Measurements from ENCODE around the gene EEPD1.

Gene EEPD1

DNA sequence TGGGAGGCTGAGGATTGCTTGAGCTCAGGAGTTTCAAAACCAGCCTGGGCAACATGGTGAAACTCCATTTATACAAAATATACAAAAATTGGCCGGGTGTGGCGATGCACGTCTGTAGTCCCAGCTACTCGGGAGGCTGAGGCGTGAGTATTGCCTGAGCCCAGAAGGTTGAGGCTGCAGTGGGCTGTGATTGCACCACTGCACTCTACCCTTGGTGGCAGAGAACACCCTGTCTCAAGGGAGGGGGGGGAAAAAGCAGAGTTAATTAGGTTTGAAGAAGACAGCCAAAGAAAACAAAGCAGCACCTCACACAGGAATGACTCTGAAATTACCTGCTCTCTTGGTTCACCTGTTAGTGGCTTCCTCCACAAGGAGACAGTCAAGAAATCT is 110.0 kb downstream of the EEPD1 start:
- no peak for DNase-seq

DNA sequence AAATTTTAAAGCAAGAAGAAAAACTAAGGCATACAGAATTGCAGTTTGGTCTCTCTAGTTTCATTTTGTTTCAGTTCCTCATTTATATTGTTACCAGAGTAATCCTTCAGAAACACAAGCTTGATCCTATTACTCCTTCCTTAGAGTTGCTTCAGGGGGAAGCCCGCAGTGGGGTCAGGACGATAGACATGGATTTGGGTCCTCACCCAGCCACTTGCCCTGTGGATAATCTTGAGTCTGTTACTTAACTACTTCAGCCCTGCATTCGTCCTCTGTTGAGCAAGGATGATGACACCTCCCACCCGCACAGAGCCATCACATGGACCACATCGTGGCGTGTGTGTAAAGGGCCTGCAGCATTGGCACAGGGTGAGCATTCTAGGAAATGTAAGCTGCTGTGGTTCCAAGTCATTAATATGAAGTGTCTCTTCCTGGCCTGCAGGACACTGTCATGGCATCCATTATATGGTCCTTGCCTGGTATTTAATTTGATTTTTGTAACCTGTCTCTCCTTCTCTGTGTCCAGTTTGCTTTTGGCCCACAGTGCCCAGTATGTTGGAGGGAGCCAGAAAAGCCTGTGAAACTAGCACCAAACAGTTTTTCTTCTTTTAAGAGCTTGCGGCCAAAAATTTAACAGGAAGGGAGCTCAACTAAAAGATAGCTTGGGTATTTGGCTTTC is 111.2 kb downstream of the EEPD1 start:
- no peak for DNase-seq

DNA sequence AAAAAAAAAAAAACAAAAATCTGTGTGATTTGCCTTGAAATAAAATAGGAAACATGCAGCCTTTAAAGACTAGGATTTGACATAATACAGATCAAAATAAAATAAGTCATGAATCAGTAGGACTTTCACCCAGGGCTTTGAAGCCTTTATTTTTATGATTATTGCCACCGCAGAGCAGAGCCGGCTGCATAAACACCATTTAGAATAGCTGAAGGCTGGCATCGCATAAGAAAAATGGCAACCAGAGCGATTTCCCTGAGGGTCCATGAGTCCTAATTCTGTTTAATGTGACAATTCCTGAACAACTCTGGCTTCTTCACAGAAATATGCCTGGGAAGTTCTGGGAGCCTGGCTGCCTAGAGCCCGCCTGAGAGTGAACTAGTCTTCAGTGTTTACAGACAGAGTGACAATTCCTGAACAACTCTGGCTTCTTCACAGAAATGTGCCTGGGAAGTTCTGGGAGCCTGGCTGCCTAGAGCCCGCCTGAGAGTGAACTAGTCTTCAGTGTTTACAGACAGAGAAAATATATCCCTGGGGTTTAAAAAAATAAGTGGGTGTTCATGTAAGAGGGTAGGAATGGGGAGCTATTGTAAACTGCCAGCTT is 112.0 kb downstream of the EEPD1 start:
- no peak for DNase-seq

DNA sequence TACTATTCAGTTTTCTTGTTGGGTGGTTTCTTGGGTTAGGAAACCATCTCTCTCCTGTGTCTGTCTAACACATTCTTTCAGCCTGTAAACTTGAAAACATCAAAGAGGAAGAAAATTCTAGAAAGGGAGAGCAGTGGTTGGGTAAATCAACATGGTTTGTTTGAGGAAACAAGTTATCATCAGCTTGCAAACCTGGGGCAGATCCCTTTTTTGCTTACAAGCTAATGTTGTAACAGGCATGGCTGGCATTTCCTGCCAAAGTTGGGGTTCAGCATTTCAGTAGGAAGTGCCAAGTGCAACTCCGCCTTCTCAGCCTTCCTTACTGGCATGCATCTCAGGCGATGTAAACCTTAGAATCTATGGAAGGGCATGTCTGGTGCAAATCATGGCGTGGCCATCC is 112.6 kb downstream of the EEPD1 start:
- no peak for DNase-seq

DNA sequence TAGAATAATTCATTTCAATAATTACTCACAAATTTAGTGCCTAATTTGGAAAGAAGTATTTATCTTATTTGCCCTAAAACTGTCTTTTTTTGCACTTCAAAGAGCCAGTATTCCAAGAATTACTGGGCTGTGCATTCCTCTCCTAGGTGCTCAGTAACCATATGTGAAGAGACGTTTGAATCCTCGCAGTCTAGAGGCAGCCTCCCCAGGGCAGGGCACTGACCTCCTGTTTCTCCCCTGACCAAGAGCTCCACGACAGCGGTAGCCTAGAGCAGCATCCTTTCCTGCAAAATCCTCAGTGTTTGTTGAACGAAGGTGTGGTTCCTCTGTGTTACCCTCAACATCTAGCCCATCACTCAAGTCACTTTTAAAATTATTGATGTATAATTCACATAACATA is 113.1 kb downstream of the EEPD1 start:
- DNase-seq, result no peak

DNA sequence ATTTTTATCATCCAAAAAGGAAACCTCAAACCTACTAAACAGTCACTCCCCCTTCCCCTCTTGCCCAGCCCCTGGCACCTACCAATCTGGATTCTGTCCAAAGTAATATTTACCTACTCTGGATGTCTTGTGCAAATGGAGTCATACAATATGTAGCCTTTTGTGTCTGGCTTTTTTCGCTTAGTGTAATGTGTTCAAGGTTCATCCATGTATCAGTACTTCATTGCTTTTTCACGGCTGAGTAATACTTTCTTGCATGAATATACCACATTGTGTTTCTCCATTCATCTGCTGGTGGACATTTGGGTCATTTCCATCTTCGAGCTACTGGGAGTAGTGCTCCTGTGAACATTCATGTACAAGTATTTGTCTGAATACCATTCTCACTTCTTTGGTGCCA is 113.6 kb downstream of the EEPD1 start:
- no peak for DNase-seq

DNA sequence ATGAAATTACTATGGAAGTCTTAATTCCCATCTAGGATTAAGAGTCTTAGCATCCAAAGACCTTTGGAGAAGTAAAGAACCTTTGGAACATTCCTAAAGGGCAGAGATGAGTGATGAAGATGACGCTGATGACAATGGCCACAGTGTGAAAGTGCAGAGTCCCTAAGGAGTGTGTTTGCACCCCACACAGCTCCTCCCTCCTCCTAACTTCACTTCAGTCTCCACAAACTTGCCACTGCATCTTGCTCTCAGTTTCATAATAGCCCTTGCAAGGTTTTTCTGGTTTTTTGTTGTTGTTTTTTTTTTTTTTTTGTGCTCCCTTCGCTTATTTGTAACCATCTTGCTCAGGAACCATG is 119.1 kb downstream of the EEPD1 start:
- no peak for DNase-seq

DNA sequence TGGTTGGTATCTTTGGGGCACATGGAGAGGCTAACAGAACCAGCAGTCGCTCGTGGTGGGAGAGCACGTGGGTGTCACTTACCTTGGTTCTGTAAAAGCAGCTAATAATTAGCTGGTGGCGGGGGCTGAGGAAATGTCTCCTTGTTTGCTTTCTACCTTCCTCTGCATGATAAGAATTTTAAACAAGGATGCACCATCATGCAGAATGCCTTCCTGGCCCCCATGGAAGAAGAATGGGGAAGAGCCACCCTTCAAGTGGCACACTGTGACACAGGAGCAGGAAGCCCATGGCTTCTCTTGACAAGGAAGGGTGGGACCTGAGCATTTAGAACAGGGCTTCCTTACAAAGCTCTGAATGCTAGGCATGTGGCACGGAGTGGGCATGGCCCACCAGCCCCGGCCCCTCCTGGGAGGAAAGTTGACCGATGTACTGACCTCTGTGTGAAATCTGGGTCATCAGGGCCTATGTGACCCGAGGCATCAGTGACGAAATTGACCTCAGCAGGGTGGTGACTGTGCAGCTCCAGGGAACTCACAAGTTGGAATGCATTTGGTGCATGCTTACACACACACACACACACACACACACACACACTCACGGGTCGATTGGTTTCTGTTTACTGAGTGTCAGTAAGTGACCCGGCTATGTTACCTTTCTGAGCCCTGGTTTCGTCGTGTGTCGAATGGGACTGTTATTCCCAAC is 119.7 kb downstream of the EEPD1 start:
- peak; percentile 74 for DNase-seq

DNA sequence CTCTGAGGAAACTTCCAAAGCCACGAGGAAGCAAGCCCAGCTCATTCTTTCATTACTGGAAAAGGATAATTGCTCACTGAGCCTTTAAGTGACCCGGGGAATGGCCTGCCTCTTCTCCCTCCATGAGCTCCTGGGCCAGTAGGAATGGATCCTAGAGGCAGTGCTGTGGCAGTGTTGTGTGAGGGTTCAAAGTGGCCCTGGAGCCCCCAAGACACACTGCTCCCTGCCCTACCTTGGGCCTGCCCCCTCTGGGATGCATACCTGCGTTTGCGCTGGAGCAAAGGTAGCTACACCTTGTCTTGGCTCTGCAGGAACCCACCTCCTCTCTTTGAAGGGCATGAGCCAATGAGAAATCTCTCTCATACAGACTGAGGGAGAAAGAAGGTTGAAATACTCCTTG is 120.8 kb downstream of the EEPD1 start:
- no peak for DNase-seq

DNA sequence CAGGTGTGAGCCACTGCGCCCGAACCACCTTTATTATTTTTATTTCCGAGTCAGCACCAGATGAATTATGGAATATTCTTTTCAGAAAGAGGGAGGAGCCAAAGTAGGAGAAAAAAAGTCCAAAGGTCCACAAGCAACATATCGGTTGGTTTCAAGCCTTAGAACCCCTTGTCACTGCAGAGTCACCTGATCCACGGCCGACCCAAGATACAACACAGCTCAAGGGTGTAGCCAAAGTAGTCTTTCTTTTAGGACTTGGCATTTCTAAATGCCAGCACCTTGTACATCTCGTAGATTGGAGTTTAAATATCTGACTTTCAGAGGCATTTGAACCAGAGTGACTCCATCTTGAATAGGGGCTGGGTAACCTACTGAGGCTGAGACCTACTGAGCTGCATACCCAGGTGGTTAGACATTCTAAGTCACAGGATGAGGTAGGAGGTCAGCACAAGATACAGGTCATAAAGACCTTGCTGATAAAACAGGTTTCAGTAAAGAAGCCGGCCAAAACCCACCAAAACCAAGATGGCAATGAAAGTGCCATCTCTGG is 122.8 kb downstream of the EEPD1 start:
- DNase-seq, result no peak

DNA sequence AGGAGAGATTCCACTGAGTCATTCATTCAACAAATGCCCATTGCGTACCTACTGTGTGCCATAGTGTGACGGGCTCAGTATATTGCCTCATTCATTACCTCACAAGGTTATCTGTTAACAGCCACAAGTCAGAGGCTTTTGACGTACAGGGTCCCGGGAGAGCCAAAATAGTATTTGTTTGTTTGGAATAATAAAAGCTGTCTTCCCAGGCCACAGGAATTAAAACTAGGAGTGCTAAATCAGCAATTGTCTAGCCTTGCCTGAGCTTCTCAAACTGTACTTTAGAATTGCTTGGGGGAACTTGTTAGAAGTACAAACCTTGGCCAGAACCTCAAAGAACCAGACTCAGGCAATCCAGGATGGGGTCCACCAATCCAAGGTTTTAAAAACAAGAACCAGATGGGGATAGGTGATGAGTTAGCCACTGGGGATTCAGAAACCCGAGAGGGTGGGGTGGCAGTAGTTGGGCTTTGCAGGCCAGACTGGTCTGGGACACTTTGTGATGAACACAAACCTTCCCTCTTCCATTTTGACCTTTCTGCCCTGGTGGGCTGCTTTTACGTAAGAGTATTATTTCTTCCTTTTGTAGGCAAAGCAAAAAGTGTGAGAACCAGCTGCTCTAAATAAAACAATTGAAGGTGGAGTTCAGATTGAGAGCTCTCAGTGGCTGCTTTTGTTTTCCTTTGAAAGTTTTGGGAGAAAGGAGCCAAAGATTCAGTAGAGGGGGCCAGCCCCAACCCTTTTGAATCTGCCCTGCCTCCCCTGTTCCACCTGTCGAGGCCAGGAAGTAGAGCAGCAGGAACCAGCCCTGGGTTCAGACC is 123.6 kb downstream of the EEPD1 start:
- no peak for DNase-seq

DNA sequence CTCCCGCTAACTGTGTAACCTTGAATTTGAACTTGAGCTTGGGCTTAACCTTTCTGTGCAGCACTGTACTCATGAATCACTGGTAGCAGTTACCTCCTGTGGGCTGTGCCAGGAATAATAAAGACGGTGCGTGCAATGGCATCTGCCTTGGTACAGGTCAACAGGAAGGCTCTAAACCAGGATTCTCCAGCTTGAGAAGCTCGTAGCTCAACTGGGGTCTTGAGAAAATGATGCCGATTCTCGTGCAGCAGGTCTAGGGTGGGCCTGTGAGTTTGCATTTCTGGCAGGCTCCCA is 124.1 kb downstream of the EEPD1 start:
- no peak for DNase-seq

DNA sequence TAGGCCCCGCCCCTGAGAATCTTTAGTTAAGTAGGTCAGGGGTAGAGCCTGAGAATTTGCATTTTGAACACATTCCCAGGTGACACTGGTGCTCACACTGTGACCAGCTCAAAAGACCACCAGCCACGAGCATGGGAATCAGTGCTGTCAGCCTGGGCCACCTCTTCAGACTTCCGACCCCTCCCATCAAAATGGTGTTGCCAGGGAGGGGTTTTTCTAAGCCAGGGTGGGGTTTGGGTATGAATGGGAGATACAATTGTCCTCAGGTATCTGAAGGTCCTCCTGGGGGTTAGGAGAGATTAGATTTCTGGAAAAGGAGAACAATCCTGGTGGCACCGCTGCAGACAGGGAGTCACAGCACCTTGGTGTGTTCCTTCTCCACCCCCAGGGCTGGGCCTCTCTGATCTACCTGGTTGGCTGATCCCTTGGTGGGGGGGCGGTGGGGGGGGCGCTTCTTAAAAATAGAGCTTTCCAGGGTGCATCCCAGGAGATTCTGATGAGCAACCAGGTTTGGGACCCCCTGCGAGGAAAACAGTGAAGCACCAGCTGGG is 125.1 kb downstream of the EEPD1 start:
- no peak for DNase-seq

DNA sequence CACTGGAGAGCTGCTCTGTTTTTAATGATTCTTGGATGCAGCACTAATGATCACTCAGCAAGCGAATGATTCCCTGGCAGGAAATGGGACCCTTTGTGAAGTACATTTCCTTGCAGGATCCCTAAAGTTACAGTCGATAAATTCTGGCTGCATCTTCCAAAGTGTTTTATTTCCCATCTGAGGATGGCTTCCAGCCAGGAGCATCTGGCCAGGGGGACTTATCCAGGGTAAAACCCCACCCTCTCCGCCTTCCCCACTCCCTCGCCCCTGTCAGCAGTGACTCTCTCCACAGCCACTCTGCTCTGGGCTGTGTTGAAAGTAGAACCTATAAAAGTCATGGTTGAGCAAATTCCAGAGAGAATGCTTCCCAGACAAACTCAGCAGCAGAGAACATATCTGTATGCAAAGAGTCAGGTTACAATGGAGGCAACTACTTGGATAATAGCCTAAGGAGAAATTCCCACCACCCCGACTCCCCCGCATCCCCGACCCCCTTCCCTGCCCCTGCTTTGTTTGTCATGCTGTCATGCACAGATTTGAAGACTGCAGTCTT is 125.6 kb downstream of the EEPD1 start:
- DNase-seq, result peak; percentile 73

DNA sequence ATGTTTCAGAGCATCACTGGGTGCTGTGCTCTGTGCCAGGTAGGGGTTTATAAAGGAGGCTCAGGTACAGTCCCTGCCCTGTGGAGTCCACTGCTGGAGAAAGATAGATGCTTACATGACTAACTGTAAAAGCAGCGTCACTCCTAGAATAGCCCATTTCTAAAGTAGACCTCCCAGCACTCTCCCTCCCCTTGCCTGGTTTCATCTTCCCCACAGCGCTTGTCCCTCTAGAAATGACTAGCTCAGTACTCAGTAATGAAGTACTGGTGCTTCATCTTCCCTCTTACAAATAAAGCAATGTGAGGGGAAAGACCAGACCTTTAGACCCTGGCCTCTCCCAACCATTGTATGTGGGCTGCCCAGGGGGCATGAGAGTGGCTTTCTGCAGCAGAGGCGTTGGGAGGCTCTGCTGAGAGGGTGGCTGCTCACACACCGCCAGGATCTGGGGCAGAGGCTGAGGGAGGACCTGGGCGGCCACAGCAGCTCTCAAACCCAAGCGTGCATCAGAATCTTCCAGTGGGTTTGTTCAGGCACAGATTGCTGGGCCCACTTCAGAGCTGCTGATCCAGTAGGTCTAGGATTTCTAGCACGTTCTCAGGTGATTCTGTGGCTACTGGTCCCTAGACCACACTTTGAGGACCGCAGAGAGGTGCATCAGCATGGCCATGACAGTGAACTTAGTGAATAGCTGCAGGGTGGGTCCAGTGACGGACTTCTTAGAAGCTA is 126.3 kb downstream of the EEPD1 start:
- DNase-seq, result no peak

DNA sequence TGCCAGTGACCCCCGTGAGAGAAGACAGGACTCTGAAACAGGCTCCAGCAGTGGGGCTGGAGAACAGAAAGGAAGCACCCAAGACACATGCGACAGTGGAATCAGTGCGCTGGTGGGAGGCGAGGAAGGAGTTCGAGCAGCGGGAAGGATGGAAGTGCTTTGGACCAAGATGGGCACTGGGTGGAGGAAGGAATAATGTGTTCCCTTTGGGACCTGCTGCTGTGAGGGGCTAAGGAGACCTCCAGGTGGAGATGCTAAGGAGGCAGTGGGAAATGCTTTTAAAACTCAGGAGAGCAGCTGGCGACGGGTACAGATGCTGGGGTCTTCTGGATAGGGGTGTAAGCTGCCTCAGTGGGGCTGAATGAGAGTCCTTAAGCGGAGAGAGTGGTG is 126.9 kb downstream of the EEPD1 start:
- DNase-seq, result no peak

DNA sequence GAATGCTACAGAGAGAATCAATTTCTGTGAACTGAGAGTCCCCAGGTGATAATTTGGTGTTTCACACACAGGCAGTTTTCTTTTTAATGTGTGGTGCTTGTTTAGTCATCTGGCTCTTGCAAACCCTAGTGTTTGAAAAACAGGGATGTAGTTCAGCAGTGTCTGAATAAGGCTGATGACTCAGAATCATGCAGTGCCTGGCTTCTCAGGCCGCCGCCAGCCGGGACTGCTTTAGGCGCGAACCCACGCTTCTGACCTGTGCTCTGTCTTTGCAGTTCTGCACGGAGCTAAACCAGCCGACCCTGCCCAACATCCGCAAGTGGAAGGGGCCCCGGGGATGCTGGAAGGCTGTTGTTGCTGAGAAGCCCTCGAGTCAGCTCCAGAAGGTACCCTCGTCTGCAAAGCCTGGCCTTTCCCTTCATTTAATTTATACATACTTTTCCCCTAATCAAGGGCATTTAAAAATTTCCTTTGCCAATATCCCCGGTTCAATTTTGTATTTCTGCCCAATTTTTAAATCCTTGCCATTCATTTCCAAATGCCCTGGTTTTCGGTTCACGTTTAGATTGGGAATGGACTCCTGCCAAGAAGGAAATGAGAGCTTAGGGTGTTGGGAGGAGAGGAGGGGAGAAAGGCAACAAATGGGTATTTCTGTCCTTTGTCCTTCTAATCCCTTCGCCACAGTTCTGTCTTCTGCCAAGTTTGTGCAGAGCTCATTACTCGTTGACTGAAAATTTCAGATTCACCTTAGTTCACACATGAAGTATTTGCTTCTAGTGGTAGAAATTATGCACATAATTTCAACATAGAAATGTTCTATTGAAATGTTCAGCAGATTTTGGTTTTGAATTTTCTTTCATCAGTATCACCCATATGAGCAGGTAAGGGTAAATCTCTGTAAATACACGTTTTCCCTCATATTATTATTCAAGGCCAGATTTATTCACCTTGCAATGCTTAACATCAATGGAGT is 128.1 kb downstream of the EEPD1 start:
- DNase-seq, result peak; percentile 60

DNA sequence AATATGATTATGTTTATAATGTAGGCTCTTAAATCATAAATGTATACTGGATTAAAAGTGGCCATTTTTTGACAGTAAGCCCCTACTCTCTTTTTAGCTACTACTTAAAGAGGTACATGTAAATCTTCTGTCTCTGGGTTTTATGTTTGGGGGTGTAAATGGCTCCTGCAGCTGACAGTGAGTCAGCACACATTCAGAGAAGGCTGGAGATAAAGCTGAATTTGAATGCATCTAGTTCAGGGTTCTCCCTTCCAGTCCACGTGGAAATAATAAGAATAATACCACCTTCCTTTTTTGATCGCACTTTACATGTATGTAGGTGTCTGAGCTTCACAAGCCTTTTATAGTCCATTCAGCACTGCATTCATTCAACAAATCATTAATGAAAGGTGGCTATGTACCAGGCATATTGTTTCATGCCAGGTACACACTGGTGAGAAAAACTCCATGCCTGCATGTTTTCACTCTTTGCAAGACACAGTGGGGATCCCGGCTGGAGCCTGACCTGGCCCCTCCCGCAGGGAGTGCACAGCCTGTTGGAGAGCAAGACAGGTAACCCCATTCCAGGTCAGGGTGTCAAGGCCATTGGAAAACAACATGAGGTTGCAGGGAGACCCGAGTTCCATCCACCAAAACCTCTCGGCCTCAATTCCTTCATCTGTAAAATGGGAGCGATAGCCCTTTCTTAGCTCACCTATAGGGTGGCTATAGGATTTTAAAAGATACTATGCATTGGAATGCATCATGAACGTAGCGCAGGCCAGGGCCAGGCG is 129.1 kb downstream of the EEPD1 start:
- DNase-seq, result no peak

DNA sequence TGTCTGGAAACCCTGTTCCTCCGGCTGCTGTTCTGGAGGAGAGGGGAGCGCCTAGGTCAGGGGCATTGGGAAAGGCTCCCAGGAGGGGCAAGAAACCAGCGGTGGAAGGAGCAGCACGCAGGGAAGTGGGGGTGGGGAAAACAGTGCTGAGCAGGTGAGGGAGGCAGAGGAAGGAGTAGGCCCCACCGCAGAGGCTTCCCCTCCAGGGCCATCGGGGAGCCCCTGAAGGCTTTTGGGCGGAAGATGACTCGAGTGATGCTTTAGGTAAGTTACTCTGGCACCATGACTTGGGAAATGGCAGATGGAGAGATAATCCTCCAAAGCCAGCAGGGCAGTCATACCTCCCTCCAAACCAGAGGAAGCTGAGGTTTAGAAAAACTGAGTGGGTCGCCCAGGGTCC is 130.1 kb downstream of the EEPD1 start:
- DNase-seq, result no peak

DNA sequence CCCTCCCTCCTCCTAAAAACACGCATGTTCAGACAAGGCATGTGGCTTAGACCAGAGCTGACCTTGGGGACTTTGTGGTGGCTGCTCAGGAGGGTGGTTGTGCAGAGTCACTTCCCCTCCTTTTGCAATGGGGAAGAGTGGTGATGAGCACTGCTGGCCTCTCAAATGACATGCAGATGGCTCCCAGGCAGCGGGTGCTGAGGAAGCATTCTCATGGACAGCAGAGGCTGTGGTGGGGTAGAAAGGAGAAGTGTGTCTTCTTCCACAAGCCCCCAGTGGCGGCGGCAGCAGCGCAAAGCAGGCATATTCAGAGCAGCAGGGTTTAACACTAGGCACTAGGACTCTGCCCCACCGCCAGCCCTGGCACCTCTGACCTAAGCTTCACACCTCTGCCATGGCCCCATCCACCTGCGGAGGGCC is 130.7 kb downstream of the EEPD1 start:
- DNase-seq, result no peak

Data from eye (tissue), 1 donor.